ENCODE data around the gene HNMT. TPM values are rescaled to one million over a fixed set of nuclear protein-coding genes. Genes with fewer than 3 reads are reported as not detected.

Gene HNMT
- total RNA-seq, 2 experiments from 2014 or later = not detected

GRCh38 chr2:137952586-137953129, 11.6 kb upstream of the HNMT start:
- Mint-ChIP-seq H3K27ac (peak overlapping the region; percentile 17), H3K9me3 (no peaks in the 10 kb centered on the region), H3K4me3 (no peak overlapping the region), H3K4me1 (peaks cover 5% of the 10 kb centered on the region), H3K27me3 (no peaks in the 10 kb centered on the region), H3K36me3 (ENCODE audit: low read depth) (no peaks in the 10 kb centered on the region)
- ChIA-PET CTCF (no interaction called here), POLR2A (no interaction called here)
- DNase-seq = no peak

GRCh38 chr2:137955536-137955935, 8.7 kb upstream of the HNMT start:
- Mint-ChIP-seq H3K27ac (no peak overlapping the region), H3K36me3 (ENCODE audit: low read depth) (no peaks in the 10 kb centered on the region), H3K9me3 (peaks cover 2% of the 10 kb centered on the region), H3K4me1 (peaks cover 5% of the 10 kb centered on the region), H3K4me3 (no peak overlapping the region), H3K27me3 (no peaks in the 10 kb centered on the region)
- ChIA-PET CTCF (no interaction called here), POLR2A (no interaction called here)
- no peak for DNase-seq

- CTCF ChIA-PET = no interaction called here
- POLR2A ChIA-PET = no interaction called here
- Mint-ChIP-seq H3K9me3 (peaks cover 2% of the 10 kb centered on the region), H3K36me3 (ENCODE audit: low read depth) (no peaks in the 10 kb centered on the region), H3K4me1 (peaks cover 4% of the 10 kb centered on the region), H3K27me3 (no peaks in the 10 kb centered on the region), H3K27ac (no peak overlapping the region), H3K4me3 (no peak overlapping the region)
- DNase-seq = no peak
Observed at GRCh38 chr2:137957033-137957432, 7.2 kb upstream of the HNMT start.

GRCh38 chr2:137959166-137959565, 5.1 kb upstream of the HNMT start:
- H3K36me3 Mint-ChIP-seq (ENCODE audit: low read depth) = no peaks in the 10 kb centered on the region
- H3K9me3 Mint-ChIP-seq = peaks cover 2% of the 10 kb centered on the region
- CTCF ChIA-PET = interaction anchor here (1.1 kb wide), 1 partner anchor 11 kb away, joined by 3 read pairs; no protein-coding TSS in a partner anchor
- no peak overlapping the region for H3K4me3 Mint-ChIP-seq
- no peak for DNase-seq
- H3K27me3 Mint-ChIP-seq = no peaks in the 10 kb centered on the region
- POLR2A ChIA-PET = no interaction called here
- no peak overlapping the region for H3K27ac Mint-ChIP-seq
- H3K4me1 Mint-ChIP-seq = no peaks in the 10 kb centered on the region

- ChIA-PET POLR2A (no interaction called here), CTCF (no interaction called here)
- H3K36me3 Mint-ChIP-seq (ENCODE audit: low read depth) = no peaks in the 10 kb centered on the region
- peaks cover 2% of the 10 kb centered on the region for H3K9me3 Mint-ChIP-seq
- no peak for DNase-seq
- no peaks in the 10 kb centered on the region for H3K27me3 Mint-ChIP-seq
- no peaks in the 10 kb centered on the region for H3K4me1 Mint-ChIP-seq
- no peak overlapping the region for H3K4me3 Mint-ChIP-seq
- H3K27ac Mint-ChIP-seq = no peak overlapping the region
Observed at GRCh38 chr2:137960223-137960622, 4.0 kb upstream of the HNMT start.

GRCh38 chr2:137961602-137962001, 2.7 kb upstream of the HNMT start:
- H3K9me3 Mint-ChIP-seq = peaks cover 2% of the 10 kb centered on the region
- H3K36me3 Mint-ChIP-seq (ENCODE audit: low read depth) = no peaks in the 10 kb centered on the region
- H3K4me3 Mint-ChIP-seq = no peak overlapping the region
- no peak overlapping the region for H3K27ac Mint-ChIP-seq
- ChIA-PET CTCF (no interaction called here), POLR2A (no interaction called here)
- H3K27me3 Mint-ChIP-seq = no peaks in the 10 kb centered on the region
- no peak for DNase-seq
- H3K4me1 Mint-ChIP-seq = no peaks in the 10 kb centered on the region

- POLR2A ChIA-PET = no interaction called here
- Mint-ChIP-seq H3K4me3 (no peak overlapping the region), H3K4me1 (no peaks in the 10 kb centered on the region), H3K36me3 (ENCODE audit: low read depth) (no peaks in the 10 kb centered on the region), H3K9me3 (peaks cover 2% of the 10 kb centered on the region), H3K27me3 (no peaks in the 10 kb centered on the region), H3K27ac (no peak overlapping the region)
- CTCF ChIA-PET = no interaction called here
- DNase-seq = no peak
Observed at GRCh38 chr2:137963535-137964065, 673 bp upstream of the HNMT start.

- no peak for DNase-seq
Observed at GRCh38 chr2:137964859-137965459, 686 bp downstream of the HNMT start.

GRCh38 chr2:137966043-137966442, 1.8 kb downstream of the HNMT start:
- Mint-ChIP-seq H3K27me3 (no peaks in the 10 kb centered on the region), H3K9me3 (no peaks in the 10 kb centered on the region), H3K4me3 (no peak overlapping the region), H3K27ac (no peak overlapping the region), H3K4me1 (no peaks in the 10 kb centered on the region), H3K36me3 (ENCODE audit: low read depth) (no peaks in the 10 kb centered on the region)
- ChIA-PET CTCF (no interaction called here), POLR2A (no interaction called here)
- DNase-seq = no peak

More at GRCh38 chr2:137964859-137965459, 686 bp downstream of the HNMT start:
- ChIA-PET POLR2A (no interaction called here), CTCF (interaction anchor here (0.6 kb wide), 1 partner anchor 11 kb away, joined by 4 read pairs; no protein-coding TSS in a partner anchor)
- Mint-ChIP-seq H3K4me1 (no peaks in the 10 kb centered on the region), H3K36me3 (ENCODE audit: low read depth) (no peaks in the 10 kb centered on the region), H3K27ac (no peak overlapping the region), H3K27me3 (no peaks in the 10 kb centered on the region), H3K4me3 (no peak overlapping the region), H3K9me3 (peaks cover 2% of the 10 kb centered on the region)

- Mint-ChIP-seq H3K9me3 (no peaks in the 10 kb centered on the region), H3K4me3 (no peak overlapping the region), H3K4me1 (no peaks in the 10 kb centered on the region), H3K27me3 (no peaks in the 10 kb centered on the region), H3K27ac (no peak overlapping the region), H3K36me3 (ENCODE audit: low read depth) (no peaks in the 10 kb centered on the region)
- CTCF ChIA-PET = no interaction called here
- no peak for DNase-seq
- POLR2A ChIA-PET = no interaction called here
Observed at GRCh38 chr2:137967042-137967441, 2.8 kb downstream of the HNMT start.

- POLR2A ChIA-PET = no interaction called here
- CTCF ChIA-PET = no interaction called here
- Mint-ChIP-seq H3K4me3 (no peak overlapping the region), H3K27ac (no peak overlapping the region), H3K36me3 (ENCODE audit: low read depth) (no peaks in the 10 kb centered on the region), H3K9me3 (no peaks in the 10 kb centered on the region), H3K4me1 (no peaks in the 10 kb centered on the region), H3K27me3 (no peaks in the 10 kb centered on the region)
- no peak for DNase-seq
Observed at GRCh38 chr2:137968477-137969417, 4.5 kb downstream of the HNMT start.

GRCh38 chr2:137969418-137969765, 5.1 kb downstream of the HNMT start:
- CTCF ChIA-PET = no interaction called here
- POLR2A ChIA-PET = no interaction called here
- Mint-ChIP-seq H3K9me3 (no peaks in the 10 kb centered on the region), H3K27ac (no peak overlapping the region), H3K36me3 (ENCODE audit: low read depth) (no peaks in the 10 kb centered on the region), H3K4me3 (no peak overlapping the region), H3K27me3 (no peaks in the 10 kb centered on the region), H3K4me1 (no peaks in the 10 kb centered on the region)
- no peak for DNase-seq

- CTCF ChIA-PET = no interaction called here
- Mint-ChIP-seq H3K9me3 (no peaks in the 10 kb centered on the region), H3K27me3 (no peaks in the 10 kb centered on the region), H3K4me3 (no peak overlapping the region), H3K4me1 (no peaks in the 10 kb centered on the region), H3K36me3 (ENCODE audit: low read depth) (no peaks in the 10 kb centered on the region), H3K27ac (no peak overlapping the region)
- DNase-seq = no peak
- POLR2A ChIA-PET = no interaction called here
Observed at GRCh38 chr2:137969876-137970275, 5.6 kb downstream of the HNMT start.
